ENCODE results near the gene NBEAL2.

GRCh38 chr3:47011371-47011770, 31.9 kb downstream of the NBEAL2 start:
- TF ChIP-seq CTCF (IDR thresholded peaks at IDR 0.05; ENCODE audit: low read length), result no peak
- TF ChIP-seq EZH2 (IDR thresholded peaks at IDR 0.05; ENCODE audit: borderline replicate concordance, low read length), result no peak
